H9 (cell line): ENCODE results near the gene OXLD1. TPM values are rescaled to one million over a fixed set of nuclear protein-coding genes. Genes with fewer than 3 reads are reported as not detected.
A peak's percentile ranks its signal among the peaks of the same experiment; 100 is the strongest.

Experiments
- DNase-seq: peaks from one replicate; pipeline ENCODE4 v3.0.0-alpha.2; 2017
- H2AFZ ChIP-seq: one replicate; pipeline ENCODE4 v1.6.1; 2013; ENCODE audit warnings: mild to moderate bottlenecking, low read length, control low read depth, moderate library complexity
- H2AK5ac ChIP-seq: 2 replicates; pipeline ENCODE4 v1.6.1; 2013; ENCODE audit warnings: low read length, control low read depth, mixed read lengths; ENCODE audit not compliant: insufficient read length
- H2BK120ac ChIP-seq: one replicate; pipeline ENCODE4 v1.6.1; 2013; ENCODE audit warnings: low read depth, mild to moderate bottlenecking, low read length, control low read depth, inconsistent platforms; ENCODE audit not compliant: poor library complexity, severe bottlenecking
- H2BK12ac ChIP-seq: 2 replicates; pipeline ENCODE4 v1.6.1; 2013; ENCODE audit warnings: low read length, control low read depth, mixed read lengths, low read depth; ENCODE audit not compliant: insufficient read length
- H2BK15ac ChIP-seq: 2 replicates; pipeline ENCODE4 v1.6.1; 2013; ENCODE audit warnings: low read depth, low read length, control low read depth
- H2BK20ac ChIP-seq: one replicate; pipeline ENCODE4 v1.6.1; 2013; ENCODE audit warnings: low read depth, mild to moderate bottlenecking, low read length, control low read depth, inconsistent platforms; ENCODE audit not compliant: poor library complexity, severe bottlenecking
- H2BK5ac ChIP-seq: 2 replicates; pipeline ENCODE4 v1.6.1; 2013; ENCODE audit warnings: low read length, control low read depth, mixed read lengths; ENCODE audit not compliant: insufficient read length
- H3K14ac ChIP-seq: 2 replicates; pipeline ENCODE4 v1.6.1; 2013; ENCODE audit warnings: low read length, control low read depth; ENCODE audit not compliant: insufficient read depth
- H3K18ac ChIP-seq: 2 replicates; pipeline ENCODE4 v1.6.1; 2013; ENCODE audit warnings: low read depth, mild to moderate bottlenecking, mixed read lengths, low read length, control low read depth; ENCODE audit not compliant: insufficient read length
- H3K23ac ChIP-seq: 2 replicates; pipeline ENCODE4 v1.6.1; 2013; ENCODE audit warnings: low read length, control low read depth, mixed read lengths, low read depth; ENCODE audit not compliant: insufficient read length
- H3K23me2 ChIP-seq: 2 replicates; pipeline ENCODE4 v1.6.1; 2013; ENCODE audit warnings: low read depth, mild to moderate bottlenecking, mixed read lengths, low read length, control low read depth; ENCODE audit not compliant: insufficient read length, poor library complexity, severe bottlenecking
- H3K27ac ChIP-seq: 2 replicates; pipeline ENCODE4 v1.5.1; 2013; ENCODE audit warnings: low read length, control low read depth, mixed read lengths, low read depth; ENCODE audit not compliant: insufficient read length
- H3K27me3 ChIP-seq: 2 replicates; pipeline ENCODE4 v1.6.1; 2013; ENCODE audit warnings: low read length, control low read depth, inconsistent platforms; ENCODE audit not compliant: insufficient read depth
- H3K4ac ChIP-seq: 2 replicates; pipeline ENCODE4 v1.6.1; 2013; ENCODE audit warnings: low read depth, mild to moderate bottlenecking, control low read depth, inconsistent platforms, low read length, moderate library complexity
- H3K4me1 ChIP-seq: 2 replicates; pipeline ENCODE4 v1.6.1; 2013; ENCODE audit warnings: low read length, control low read depth, inconsistent platforms; ENCODE audit not compliant: insufficient read depth
- H3K4me2 ChIP-seq: 2 replicates; pipeline ENCODE4 v1.6.1; 2013; ENCODE audit warnings: low read length, control low read depth, mixed read lengths; ENCODE audit not compliant: insufficient read length, insufficient read depth
- H3K56ac ChIP-seq: 2 replicates; pipeline ENCODE4 v1.6.1; 2013; ENCODE audit warnings: low read depth, mild to moderate bottlenecking, mixed read lengths, low read length, control low read depth; ENCODE audit not compliant: insufficient read length
- H3K79me1 ChIP-seq: 2 replicates; pipeline ENCODE4 v1.6.1; 2013; ENCODE audit warnings: low read depth, mild to moderate bottlenecking, moderate library complexity, low read length, control low read depth, inconsistent platforms; ENCODE audit not compliant: insufficient read depth, poor library complexity, severe bottlenecking
- H3K79me2 ChIP-seq: 2 replicates; pipeline ENCODE4 v1.6.1; 2013; ENCODE audit warnings: low read length, control low read depth, inconsistent platforms; ENCODE audit not compliant: insufficient read depth
- H3K9ac ChIP-seq: 2 replicates; pipeline ENCODE4 v1.6.1; 2013; ENCODE audit warnings: low read length, control low read depth, mixed read lengths; ENCODE audit not compliant: insufficient read length; ENCODE audit errors: extremely low read depth
- H3K9me3 ChIP-seq: one replicate; pipeline ENCODE4 v1.6.1; 2013; ENCODE audit warnings: low read depth, low read length, inconsistent platforms; ENCODE audit not compliant: control insufficient read depth
- H3T11ph ChIP-seq: one replicate; pipeline ENCODE4 v1.6.1; 2013; ENCODE audit warnings: mild to moderate bottlenecking, low read length, control low read depth, inconsistent platforms
- H4K20me1 ChIP-seq: one replicate; pipeline ENCODE4 v1.6.1; 2013; ENCODE audit not compliant: control insufficient read depth, insufficient read length, insufficient read depth
- H4K5ac ChIP-seq: 2 replicates; pipeline ENCODE4 v1.6.1; 2013; ENCODE audit warnings: low read depth, mild to moderate bottlenecking, mixed read lengths, low read length, control low read depth; ENCODE audit not compliant: insufficient read length
- H4K8ac ChIP-seq: replicated peaks from 2 replicates; pipeline ENCODE4 v1.6.1; 2013; ENCODE audit warnings: low read length, control low read depth, mixed read lengths, low read depth; ENCODE audit not compliant: insufficient read length
- H4K91ac ChIP-seq: 2 replicates; pipeline ENCODE4 v1.6.1; 2013; ENCODE audit warnings: low read depth, mild to moderate bottlenecking, moderate library complexity, mixed read lengths, low read length, control low read depth; ENCODE audit not compliant: insufficient read length
- H3K27ac Mint-ChIP-seq, 3 experiments: 2 replicates in 2 of 3; 3 replicates in 1 of 3; pipeline ENCODE4 v1.8.0; 2020 to 2021; ENCODE audit warnings: mixed read lengths in 3 of 3, mild to moderate bottlenecking in 1 of 3, moderate library complexity in 1 of 3
- H3K27me3 Mint-ChIP-seq: 2 replicates; pipeline ENCODE4 v1.8.0; 2021; ENCODE audit warnings: low read depth, mild to moderate bottlenecking, moderate library complexity, mixed read lengths
- H3K36me3 Mint-ChIP-seq, 3 experiments: 2 replicates in 2 of 3; 3 replicates in 1 of 3; pipeline ENCODE4 v1.8.0; 2020 to 2021; ENCODE audit warnings: low read depth in 3 of 3, mixed read lengths in 3 of 3; ENCODE audit not compliant: insufficient read depth in 1 of 3
- H3K4me1 Mint-ChIP-seq, 2 experiments: 2 replicates each; pipeline ENCODE4 v1.8.0; 2020; ENCODE audit warnings: mixed read lengths in 2 of 2
- H3K4me3 Mint-ChIP-seq, 2 experiments: 2 replicates in 1 of 2; 3 replicates in 1 of 2; pipeline ENCODE4 v1.8.0; 2020 to 2021; ENCODE audit warnings: mild to moderate bottlenecking in 2 of 2, mixed read lengths in 2 of 2, moderate library complexity in 1 of 2
- H3K9me3 Mint-ChIP-seq, 2 experiments: 2 replicates in 1 of 2; 3 replicates in 1 of 2; pipeline ENCODE4 v1.8.0; 2020; ENCODE audit warnings: mild to moderate bottlenecking in 2 of 2, mixed read lengths in 2 of 2, moderate library complexity in 1 of 2
- WGBS: extraction: QIAGEN DNeasy Blood & Tissue Kit; methylation state at CpG from one replicate; pipeline ENCODE4 v1.1.7; 2013; ENCODE audit warnings: missing lambda C conversion rate, low lambda C conversion rate, mixed read lengths; ENCODE audit not compliant: insufficient read length; ENCODE audit errors: extremely low coverage; 5-methylcytosine and 5-hydroxymethylcytosine counted together
- total RNA-seq: library from RNA; stranded (reverse); gene quantifications from 2 replicates; pipeline ENCODE4 v1.2.1, GENCODE V29; 2021
- TF ChIP-seq, protein P1 (sequence below): fragments of 200-600 bp; sonication (generic); conservative IDR thresholded peaks from 3 replicates; pipeline ENCODE4 v1.8.0; 2021; ENCODE audit warnings: antibody characterized with exemption, mild to moderate bottlenecking

Gene OXLD1
- total RNA-seq, 1 experiment from 2014 or later, result 25.0 TPM

GRCh38 chr17:81688616-81689015, 22.2 kb upstream of the OXLD1 start:
- H3K4me3 Mint-ChIP-seq, result no peak overlapping the region
- Histone ChIP-seq H2AFZ (no peak overlapping the region), H3K4me2 (no peak overlapping the region), H4K91ac (no peak overlapping the region), H3K79me1 (peaks cover 5% of the 10 kb centered on the region), H3K4me1 (no peaks in the 10 kb centered on the region), H3K27ac (no peak overlapping the region), H2BK120ac (no peak overlapping the region), H2AK5ac (no peak overlapping the region), H3K27me3 (no peaks in the 10 kb centered on the region), H3K23ac (no peak overlapping the region), H4K5ac (no peak overlapping the region), H3K9me3 (no peaks in the 10 kb centered on the region), H2BK5ac (no peak overlapping the region), H3K23me2 (peaks cover 6% of the 10 kb centered on the region), H4K20me1 (no peaks in the 10 kb centered on the region), H3K56ac (no peak overlapping the region), H3K79me2 (peaks cover 6% of the 10 kb centered on the region; the same call in 1 of the 2 replicates), H3K14ac (no peak overlapping the region), H4K8ac (no peak overlapping the region), H3T11ph (no peak overlapping the region), H2BK15ac (no peak overlapping the region), H3K9ac (no peak overlapping the region), H3K4ac (no peak overlapping the region), H3K18ac (no peak overlapping the region), H2BK20ac (no peak overlapping the region), H2BK12ac (no peak overlapping the region)
- TF ChIP-seq, protein P1, sequence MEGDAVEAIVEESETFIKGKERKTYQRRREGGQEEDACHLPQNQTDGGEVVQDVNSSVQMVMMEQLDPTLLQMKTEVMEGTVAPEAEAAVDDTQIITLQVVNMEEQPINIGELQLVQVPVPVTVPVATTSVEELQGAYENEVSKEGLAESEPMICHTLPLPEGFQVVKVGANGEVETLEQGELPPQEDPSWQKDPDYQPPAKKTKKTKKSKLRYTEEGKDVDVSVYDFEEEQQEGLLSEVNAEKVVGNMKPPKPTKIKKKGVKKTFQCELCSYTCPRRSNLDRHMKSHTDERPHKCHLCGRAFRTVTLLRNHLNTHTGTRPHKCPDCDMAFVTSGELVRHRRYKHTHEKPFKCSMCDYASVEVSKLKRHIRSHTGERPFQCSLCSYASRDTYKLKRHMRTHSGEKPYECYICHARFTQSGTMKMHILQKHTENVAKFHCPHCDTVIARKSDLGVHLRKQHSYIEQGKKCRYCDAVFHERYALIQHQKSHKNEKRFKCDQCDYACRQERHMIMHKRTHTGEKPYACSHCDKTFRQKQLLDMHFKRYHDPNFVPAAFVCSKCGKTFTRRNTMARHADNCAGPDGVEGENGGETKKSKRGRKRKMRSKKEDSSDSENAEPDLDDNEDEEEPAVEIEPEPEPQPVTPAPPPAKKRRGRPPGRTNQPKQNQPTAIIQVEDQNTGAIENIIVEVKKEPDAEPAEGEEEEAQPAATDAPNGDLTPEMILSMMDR, result no peak
- DNase-seq, result no peak
- WGBS, result no CpG with 5 or more reads among the region's 14 CpGs
- peaks cover 7 to 11% of the 10 kb centered on the region in 2 experiments for H3K4me1 Mint-ChIP-seq
- no peaks in the 10 kb centered on the region for H3K9me3 Mint-ChIP-seq
- no peaks in the 10 kb centered on the region for H3K27me3 Mint-ChIP-seq
- peaks cover 37 to 64% (median 59%) of the 10 kb centered on the region in 3 experiments for H3K36me3 Mint-ChIP-seq
- H3K27ac Mint-ChIP-seq, result peak overlapping the region in 1 of 3 experiments; percentile 44; a peak in 2 of 7 replicates
